Measurements from ENCODE around the gene SLC29A2. TPM values are rescaled to one million over a fixed set of nuclear protein-coding genes. Genes with fewer than 3 reads are reported as not detected.
A peak's percentile ranks its signal among the peaks of the same experiment; 100 is the strongest.
"Not testable (repeated sequence)": the region's sequence is repeated elsewhere in the genome, so short reads cannot be mapped to it uniquely, and the experiment has no call there.

Gene SLC29A2
- total RNA-seq, 2 donors from 2014 or later, result 6.1 to 10.5 TPM

GRCh38 chr11:66363805-66364535, 7.6 kb downstream of the SLC29A2 start:
- DNase-seq (ENCODE audit: low spot score in 2 of 2), result peak in 1 of 2 donors; percentile 92
- H3K36me3 Mint-ChIP-seq, result no peaks in the 10 kb centered on the region

GRCh38 chr11:66363187-66363601, 8.4 kb downstream of the SLC29A2 start:
- Mint-ChIP-seq H3K27ac (no peak overlapping the region), H3K36me3 (no peaks in the 10 kb centered on the region), H3K9me3 (no peaks in the 10 kb centered on the region)
- ATAC-seq (no peak), DNase-seq (ENCODE audit: low spot score in 2 of 2) (no peak)

More at GRCh38 chr11:66363805-66364535, 7.6 kb downstream of the SLC29A2 start:
- peak; percentile 71 to 82 for ATAC-seq
- H3K9me3 Mint-ChIP-seq, result no peaks in the 10 kb centered on the region
- no peak overlapping the region for H3K27ac Mint-ChIP-seq

GRCh38 chr11:66362481-66363147, 8.9 kb downstream of the SLC29A2 start:
- H3K36me3 Mint-ChIP-seq, result no peaks in the 10 kb centered on the region
- H3K9me3 Mint-ChIP-seq, result no peaks in the 10 kb centered on the region
- DNase-seq (ENCODE audit: low spot score in 2 of 2) (no peak), ATAC-seq (no peak)
- peak overlapping the region in 1 of 2 donors; percentile 62 for H3K27ac Mint-ChIP-seq

- H3K27ac Mint-ChIP-seq, result peak overlapping the region; percentile 40 to 72
- H3K36me3 Mint-ChIP-seq, result no peaks in the 10 kb centered on the region
- ATAC-seq, result no peak
- no peaks in the 10 kb centered on the region for H3K9me3 Mint-ChIP-seq
- no peak for DNase-seq (ENCODE audit: low spot score in 2 of 2)
Observed at GRCh38 chr11:66361502-66361941, 10.0 kb downstream of the SLC29A2 start.

GRCh38 chr11:66360406-66361073, 11.0 kb downstream of the SLC29A2 start:
- ATAC-seq (no peak), DNase-seq (ENCODE audit: low spot score in 2 of 2) (no peak)
- H3K9me3 Mint-ChIP-seq, result no peaks in the 10 kb centered on the region
- peak overlapping the region in 1 of 2 donors; percentile 72 for H3K27ac Mint-ChIP-seq
- no peaks in the 10 kb centered on the region for H3K36me3 Mint-ChIP-seq

GRCh38 chr11:66359662-66360087, 11.9 kb downstream of the SLC29A2 start:
- no peak for DNase-seq (ENCODE audit: low spot score in 2 of 2)
- H3K36me3 Mint-ChIP-seq, result no peaks in the 10 kb centered on the region
- H3K27ac Mint-ChIP-seq, result no peak overlapping the region
- H3K9me3 Mint-ChIP-seq, result no peaks in the 10 kb centered on the region
- no peak for ATAC-seq

- not testable (repeated sequence) for DNase-seq (ENCODE audit: low spot score in 2 of 2)
Observed at GRCh38 chr11:66350560-66351235, 20.9 kb downstream of the SLC29A2 start.

GRCh38 chr11:66349084-66349386, 22.5 kb downstream of the SLC29A2 start:
- Mint-ChIP-seq H3K9me3 (peaks cover 0 to 3% of the 10 kb centered on the region in 2 donors), H3K36me3 (peaks cover 8 to 14% of the 10 kb centered on the region in 2 donors), H3K27ac (peak overlapping the region; percentile 99 to 100)
- DNase-seq (ENCODE audit: low spot score in 2 of 2) (no peak), ATAC-seq (no peak)

More at GRCh38 chr11:66350560-66351235, 20.9 kb downstream of the SLC29A2 start:
- H3K27ac Mint-ChIP-seq, ATAC-seq, H3K9me3 Mint-ChIP-seq, H3K36me3 Mint-ChIP-seq: not testable (repeated sequence)

GRCh38 chr11:66347425-66348276, 23.9 kb downstream of the SLC29A2 start, which contains the start of gene B4GAT1:
Gene B4GAT1 (minus strand): TSS chr11:66347629. CDS start chr11:66347545, 84 bp downstream.
- Mint-ChIP-seq H3K9me3 (peaks cover 0 to 3% of the 10 kb centered on the region in 2 donors), H3K36me3 (peaks cover 8 to 14% of the 10 kb centered on the region in 2 donors), H3K27ac (peak within 1 kb of the TSS; percentile 99 to 100)
- DNase-seq (ENCODE audit: low spot score in 2 of 2) (peak; percentile 89 to 90), ATAC-seq (peak; percentile 67 to 75)

GRCh38 chr11:66346476-66347424, 24.8 kb downstream of the SLC29A2 start:
- peaks cover 8 to 14% of the 10 kb centered on the region in 2 donors for H3K36me3 Mint-ChIP-seq
- no peak for ATAC-seq
- peak overlapping the region; percentile 55 to 99 for H3K27ac Mint-ChIP-seq
- no peak for DNase-seq (ENCODE audit: low spot score in 2 of 2)
- H3K9me3 Mint-ChIP-seq, result peaks cover 0 to 3% of the 10 kb centered on the region in 2 donors

GRCh38 chr11:66345316-66345649, 26.3 kb downstream of the SLC29A2 start:
- peaks cover 0 to 3% of the 10 kb centered on the region in 2 donors for H3K9me3 Mint-ChIP-seq
- ATAC-seq (peak; percentile 9 to 13), DNase-seq (ENCODE audit: low spot score in 2 of 2) (no peak)

GRCh38 chr11:66344550-66345315, 26.8 kb downstream of the SLC29A2 start, which contains the start of gene BRMS1:
Gene BRMS1 (minus strand): TSS chr11:66345104. CDS start chr11:66342234, 2,870 bp downstream.
- ATAC-seq, result peak; percentile 84 to 88
- peak within 1 kb of the TSS; percentile 95 to 97 for H3K27ac Mint-ChIP-seq
- peak; percentile 89 to 93 for DNase-seq (ENCODE audit: low spot score in 2 of 2)
- peaks cover 8 to 14% of the 10 kb centered on the region in 2 donors for H3K36me3 Mint-ChIP-seq
- H3K9me3 Mint-ChIP-seq, result peaks cover 0 to 3% of the 10 kb centered on the region in 2 donors

More at GRCh38 chr11:66345316-66345649, 26.3 kb downstream of the SLC29A2 start:
- Mint-ChIP-seq H3K27ac (peak overlapping the region; percentile 95 to 97), H3K36me3 (peaks cover 8 to 14% of the 10 kb centered on the region in 2 donors)

- H3K36me3 Mint-ChIP-seq, result peaks cover 8 to 14% of the 10 kb centered on the region in 2 donors
- peaks cover 0 to 3% of the 10 kb centered on the region in 2 donors for H3K9me3 Mint-ChIP-seq
- DNase-seq (ENCODE audit: low spot score in 2 of 2), result no peak
- peak overlapping the region; percentile 15 to 97 for H3K27ac Mint-ChIP-seq
- no peak for ATAC-seq
Observed at GRCh38 chr11:66343176-66343575, 28.4 kb downstream of the SLC29A2 start.
